Measurements from ENCODE around the gene RANGAP1. TPM values are rescaled to one million over a fixed set of nuclear protein-coding genes. Genes with fewer than 3 reads are reported as not detected.

RANGAP1 gene
- total RNA-seq, 2 experiments from 2014 or later, result 150 to 151 TPM

DNA sequence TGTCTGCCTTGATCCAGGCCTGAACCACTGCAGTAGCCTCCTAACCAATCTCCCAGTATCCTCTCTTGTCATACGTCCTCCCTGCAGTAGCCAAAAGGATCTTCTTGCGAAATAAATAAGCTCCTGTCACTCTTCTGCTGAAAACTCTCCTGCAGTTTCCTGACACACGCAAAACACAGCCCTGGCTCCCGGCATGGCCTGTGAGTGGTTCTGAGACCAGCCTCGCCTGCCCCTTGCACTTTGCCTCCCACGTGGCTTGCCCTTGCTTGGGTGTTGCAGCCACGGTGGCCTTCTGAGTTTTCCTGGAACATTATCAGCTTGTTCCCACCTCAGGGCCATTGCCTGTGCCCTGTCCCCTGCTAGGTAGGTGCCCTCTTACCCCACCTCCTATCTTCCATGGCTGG, 22.6 kb upstream of the RANGAP1 start:
- peaks cover 19% of the 10 kb centered on the region for H3K36me3 Mint-ChIP-seq (ENCODE audit: low read depth)
- H3K27ac Mint-ChIP-seq, result peak overlapping the region; percentile 14
- H3K4me3 Mint-ChIP-seq, result no peak overlapping the region
- peaks cover 51% of the 10 kb centered on the region for H3K4me1 Mint-ChIP-seq (ENCODE audit: low read depth)
- no peaks in the 10 kb centered on the region for H3K9me3 Mint-ChIP-seq
- ChIA-PET POLR2A (interaction anchor here (1.0 to 1.2 kb wide), 3 partner anchors 11 to 22 kb away, joined by 3 to 4 read pairs (median 3); no protein-coding TSS in a partner anchor), CTCF (no interaction called here)
- no peaks in the 10 kb centered on the region for H3K27me3 Mint-ChIP-seq
- ATAC-seq (no peak), DNase-seq (no peak)
- intact Hi-C loops (cut with micrococcal nuclease), result no loop called here
- TF ChIP-seq, protein P1, sequence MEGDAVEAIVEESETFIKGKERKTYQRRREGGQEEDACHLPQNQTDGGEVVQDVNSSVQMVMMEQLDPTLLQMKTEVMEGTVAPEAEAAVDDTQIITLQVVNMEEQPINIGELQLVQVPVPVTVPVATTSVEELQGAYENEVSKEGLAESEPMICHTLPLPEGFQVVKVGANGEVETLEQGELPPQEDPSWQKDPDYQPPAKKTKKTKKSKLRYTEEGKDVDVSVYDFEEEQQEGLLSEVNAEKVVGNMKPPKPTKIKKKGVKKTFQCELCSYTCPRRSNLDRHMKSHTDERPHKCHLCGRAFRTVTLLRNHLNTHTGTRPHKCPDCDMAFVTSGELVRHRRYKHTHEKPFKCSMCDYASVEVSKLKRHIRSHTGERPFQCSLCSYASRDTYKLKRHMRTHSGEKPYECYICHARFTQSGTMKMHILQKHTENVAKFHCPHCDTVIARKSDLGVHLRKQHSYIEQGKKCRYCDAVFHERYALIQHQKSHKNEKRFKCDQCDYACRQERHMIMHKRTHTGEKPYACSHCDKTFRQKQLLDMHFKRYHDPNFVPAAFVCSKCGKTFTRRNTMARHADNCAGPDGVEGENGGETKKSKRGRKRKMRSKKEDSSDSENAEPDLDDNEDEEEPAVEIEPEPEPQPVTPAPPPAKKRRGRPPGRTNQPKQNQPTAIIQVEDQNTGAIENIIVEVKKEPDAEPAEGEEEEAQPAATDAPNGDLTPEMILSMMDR (IDR thresholded peaks at IDR 0.05), result no peak

DNA sequence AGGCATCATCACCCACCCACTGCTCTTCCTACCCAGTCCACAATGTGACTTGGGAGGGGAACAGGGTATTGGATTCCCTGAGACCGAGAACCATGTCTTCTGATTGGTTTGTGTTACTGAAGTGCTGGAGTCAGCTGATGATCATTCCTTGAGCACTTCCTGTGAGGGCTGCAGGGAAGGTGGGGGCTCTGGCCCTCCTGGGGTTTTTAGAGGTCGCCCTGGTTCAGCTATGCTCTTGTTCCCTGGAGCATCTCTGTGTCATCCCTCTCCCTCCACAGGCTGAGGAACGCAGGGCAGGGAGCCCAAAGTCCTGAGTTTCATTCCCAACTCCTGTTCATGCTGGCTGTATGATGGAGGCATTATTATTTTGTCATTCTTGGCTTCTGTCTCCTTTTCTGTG, 22.1 kb upstream of the RANGAP1 start:
- intact Hi-C loops (cut with micrococcal nuclease), result no loop called here
- no peak overlapping the region for H3K4me3 Mint-ChIP-seq
- peaks cover 56% of the 10 kb centered on the region for H3K4me1 Mint-ChIP-seq (ENCODE audit: low read depth)
- no peak overlapping the region for H3K27ac Mint-ChIP-seq
- POLR2A ChIA-PET, result interaction anchor here (1.0 to 1.2 kb wide), 4 partner anchors 12 to 160 kb away, joined by 3 to 4 read pairs (median 4); partner anchors contain the start of genes ACO2 and PHF5A
- CTCF ChIA-PET, result no interaction called here
- peaks cover 20% of the 10 kb centered on the region for H3K36me3 Mint-ChIP-seq (ENCODE audit: low read depth)
- ATAC-seq (no peak), DNase-seq (no peak)
- no peaks in the 10 kb centered on the region for H3K27me3 Mint-ChIP-seq
- TF ChIP-seq, protein P1 (IDR thresholded peaks at IDR 0.05), result no peak
- no peaks in the 10 kb centered on the region for H3K9me3 Mint-ChIP-seq

DNA sequence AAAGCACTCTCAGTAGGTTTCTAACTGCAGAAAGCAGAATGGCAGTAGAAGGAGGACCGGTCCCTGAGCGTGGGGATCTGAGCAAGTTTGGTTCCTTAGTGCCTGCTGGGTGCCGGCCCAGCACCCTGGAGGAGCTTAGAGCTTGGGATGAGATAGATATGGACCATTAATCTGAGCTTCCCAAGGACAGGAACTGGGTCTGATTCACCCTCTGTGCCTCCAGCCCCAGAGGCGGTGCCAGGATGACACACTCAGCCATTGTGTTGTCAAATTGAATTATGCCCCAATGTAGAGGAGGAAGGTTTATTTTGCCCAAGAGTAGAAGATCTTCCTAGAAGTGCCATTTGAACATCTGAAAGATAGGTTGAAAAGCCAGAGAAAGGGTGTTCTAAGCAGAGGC, 19.7 kb upstream of the RANGAP1 start:
- ATAC-seq, result no peak
- Mint-ChIP-seq H3K4me3 (no peak overlapping the region), H3K4me1 (ENCODE audit: low read depth) (peaks cover 55% of the 10 kb centered on the region), H3K9me3 (no peaks in the 10 kb centered on the region), H3K27me3 (no peaks in the 10 kb centered on the region), H3K27ac (no peak overlapping the region), H3K36me3 (ENCODE audit: low read depth) (peaks cover 23% of the 10 kb centered on the region)
- no peak for DNase-seq
- intact Hi-C loops (cut with micrococcal nuclease), result no loop called here
- ChIA-PET POLR2A (interaction anchor here (5.6 kb wide), 1 partner anchor 20 kb away, joined by 33 read pairs; the partner anchor contains the start of gene RANGAP1), CTCF (no interaction called here)
- TF ChIP-seq, protein P1 (IDR thresholded peaks at IDR 0.05), result no peak

DNA sequence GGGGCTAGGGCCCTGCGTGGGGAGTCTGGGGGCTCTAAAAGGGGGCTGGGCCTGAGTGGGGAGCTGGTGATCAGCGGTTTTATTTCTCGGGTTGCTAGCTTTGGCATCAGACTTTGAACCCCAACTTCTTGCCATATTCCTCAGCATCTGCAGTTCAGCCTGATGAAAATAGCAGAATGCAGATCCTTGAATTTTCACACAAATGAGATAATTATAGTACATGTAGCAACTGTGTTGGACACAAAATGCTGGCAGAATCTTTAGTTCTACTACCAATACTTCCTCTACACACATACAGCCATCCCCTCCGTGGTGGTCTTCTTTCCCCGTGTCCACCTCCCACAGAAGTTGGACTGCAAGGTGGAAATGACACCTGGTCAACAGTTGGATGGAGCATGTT, 16.8 kb upstream of the RANGAP1 start:
- peak overlapping the region; percentile 75 for H3K27ac Mint-ChIP-seq
- ATAC-seq (no peak), DNase-seq (no peak)
- peak overlapping the region; percentile 77 for H3K4me3 Mint-ChIP-seq
- peaks cover 45% of the 10 kb centered on the region for H3K4me1 Mint-ChIP-seq (ENCODE audit: low read depth)
- TF ChIP-seq, protein P1 (IDR thresholded peaks at IDR 0.05), result no peak
- intact Hi-C loops (cut with micrococcal nuclease), result no loop called here
- POLR2A ChIA-PET, result interaction anchor here (0.6 to 5.6 kb wide), 6 partner anchors 14 to 218 kb away, joined by 3 to 33 read pairs (median 3); partner anchors contain the start of gene RANGAP1
- H3K27me3 Mint-ChIP-seq, result no peaks in the 10 kb centered on the region
- CTCF ChIA-PET, result interaction anchor here (0.5 to 3.0 kb wide), 5 partner anchors 9 to 295 kb away, joined by 3 to 12 read pairs (median 4); partner anchors contain the start of genes RANGAP1 and TEF
- H3K36me3 Mint-ChIP-seq (ENCODE audit: low read depth), result peaks cover 20% of the 10 kb centered on the region
- H3K9me3 Mint-ChIP-seq, result no peaks in the 10 kb centered on the region

DNA sequence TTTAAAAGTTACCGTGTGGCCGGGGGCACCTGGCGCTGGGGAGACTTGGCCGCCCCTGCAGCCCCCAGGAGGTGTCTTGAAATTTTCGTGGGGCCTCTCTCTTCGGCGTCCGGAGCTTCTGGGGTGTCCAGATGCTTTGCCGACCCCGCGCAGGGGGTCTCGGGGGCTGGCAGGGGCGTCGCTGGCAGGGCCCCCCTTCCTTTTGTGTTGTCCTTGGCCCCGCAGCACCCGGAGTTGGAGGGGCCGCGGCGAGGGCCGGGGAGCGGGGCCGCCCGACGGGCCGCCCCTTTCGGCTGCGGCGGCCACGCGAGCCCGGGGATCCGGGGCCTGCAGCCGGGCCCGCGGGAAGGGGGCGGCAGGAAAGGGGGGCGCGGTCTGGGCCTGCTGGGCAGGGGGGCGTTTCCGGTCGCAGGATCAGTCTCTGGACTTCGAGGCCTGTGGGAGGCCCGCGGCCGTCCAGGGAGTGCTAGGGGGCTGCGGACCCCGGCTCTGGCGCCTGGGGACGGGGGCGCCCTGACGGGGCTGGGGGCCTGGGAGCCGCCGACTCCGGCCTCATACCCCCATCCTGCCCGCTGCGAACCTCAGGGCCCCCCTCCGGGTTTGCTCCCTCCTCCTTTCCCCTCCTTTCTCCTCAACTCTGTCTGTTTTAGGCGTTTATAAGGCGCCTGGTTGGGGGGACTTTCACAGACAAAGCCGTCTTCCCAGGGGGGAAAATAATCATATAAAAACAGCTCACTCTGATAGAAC, 16.2 kb upstream of the RANGAP1 start:
- intact Hi-C loops (cut with micrococcal nuclease), result no loop called here

More for the DNA sequence above, 16.2 kb upstream of the RANGAP1 start:
- TF ChIP-seq, protein P1 (IDR thresholded peaks at IDR 0.05), result no peak
- CTCF ChIA-PET, result interaction anchor here (1.1 to 3.0 kb wide), 8 partner anchors 10 to 380 kb away, joined by 3 to 12 read pairs (median 5); partner anchors contain the start of genes ACO2, PHF5A, RANGAP1 and TEF
- peak; percentile 20 for DNase-seq
- Mint-ChIP-seq H3K4me1 (ENCODE audit: low read depth) (peaks cover 39% of the 10 kb centered on the region), H3K4me3 (peak overlapping the region; percentile 77), H3K9me3 (no peaks in the 10 kb centered on the region), H3K27ac (peak overlapping the region; percentile 75), H3K36me3 (ENCODE audit: low read depth) (peaks cover 14% of the 10 kb centered on the region), H3K27me3 (no peaks in the 10 kb centered on the region)
- POLR2A ChIA-PET, result interaction anchor here (0.6 to 5.6 kb wide), 12 partner anchors 7 to 351 kb away, joined by 3 to 33 read pairs (median 4); partner anchors contain the start of genes RANGAP1 and RBX1
- ATAC-seq, result no peak
